NCI-H345 treated with DMSO at 0.1 percent for 48 hours (cell line): ENCODE measurements around the gene CD86.

Source experiments
- DNase-seq: peaks from one replicate; lab custom pipeline; 2025; ENCODE audit not compliant: unreplicated experiment; lab: John Stamatoyannopoulos, UW

CD86 gene

DNA sequence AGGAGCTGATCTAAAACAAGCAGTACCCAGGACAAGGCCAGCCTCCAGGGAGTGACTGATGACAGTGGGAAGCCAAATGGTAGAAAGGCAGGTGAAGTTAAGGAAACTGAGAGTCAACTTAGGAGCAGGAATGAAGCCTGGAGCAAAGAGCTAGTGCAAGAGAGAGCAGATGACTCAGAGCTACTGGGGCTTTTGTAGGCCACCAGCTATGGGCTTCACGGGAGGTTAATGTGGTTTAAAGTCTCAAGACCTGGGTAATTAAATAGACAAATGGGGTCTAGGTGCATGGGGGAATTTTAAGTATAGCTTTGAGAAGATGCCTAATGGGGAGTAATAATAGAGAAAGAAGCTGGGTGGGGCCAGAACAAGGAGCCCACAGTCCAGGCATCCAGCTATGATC is 3.1 kb downstream of the CD86 start:
- DNase-seq, result no peak

GRCh38 chr3:122060040-122060698 is 5.0 kb downstream of the CD86 start:
- DNase-seq, result no peak

- DNase-seq, result no peak
These were observed 8.7 kb downstream of the CD86 start for GRCh38 chr3:122063908-122064307.

GRCh38 chr3:122064326-122064725 is 9.2 kb downstream of the CD86 start:
- DNase-seq, result no peak

- no peak for DNase-seq
These were observed 11.4 kb downstream of the CD86 start for GRCh38 chr3:122066331-122067213.

DNA sequence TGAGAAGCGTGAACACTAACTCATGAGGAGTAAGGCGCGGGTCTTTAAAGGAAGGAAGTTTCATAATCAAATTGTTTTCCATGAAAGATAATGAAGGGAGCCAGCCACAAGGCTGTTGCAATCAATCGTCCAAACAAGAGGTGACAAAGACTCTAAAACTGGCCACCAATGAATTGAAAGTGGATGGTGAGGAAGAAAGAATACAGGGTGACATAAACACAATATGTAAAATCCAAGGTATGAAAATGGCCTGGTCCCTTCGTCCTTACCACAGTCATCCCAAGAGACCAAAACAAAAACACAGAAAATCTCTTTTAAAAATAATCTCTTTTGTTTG is 12.0 kb downstream of the CD86 start:
- DNase-seq, result no peak

- no peak for DNase-seq
These were observed 12.6 kb downstream of the CD86 start for GRCh38 chr3:122067588-122068240.

GRCh38 chr3:122074621-122075265 is 19.6 kb downstream of the CD86 start:
- DNase-seq, result no peak

- no peak for DNase-seq
These were observed 21.5 kb downstream of the CD86 start for GRCh38 chr3:122076491-122077292.

DNA sequence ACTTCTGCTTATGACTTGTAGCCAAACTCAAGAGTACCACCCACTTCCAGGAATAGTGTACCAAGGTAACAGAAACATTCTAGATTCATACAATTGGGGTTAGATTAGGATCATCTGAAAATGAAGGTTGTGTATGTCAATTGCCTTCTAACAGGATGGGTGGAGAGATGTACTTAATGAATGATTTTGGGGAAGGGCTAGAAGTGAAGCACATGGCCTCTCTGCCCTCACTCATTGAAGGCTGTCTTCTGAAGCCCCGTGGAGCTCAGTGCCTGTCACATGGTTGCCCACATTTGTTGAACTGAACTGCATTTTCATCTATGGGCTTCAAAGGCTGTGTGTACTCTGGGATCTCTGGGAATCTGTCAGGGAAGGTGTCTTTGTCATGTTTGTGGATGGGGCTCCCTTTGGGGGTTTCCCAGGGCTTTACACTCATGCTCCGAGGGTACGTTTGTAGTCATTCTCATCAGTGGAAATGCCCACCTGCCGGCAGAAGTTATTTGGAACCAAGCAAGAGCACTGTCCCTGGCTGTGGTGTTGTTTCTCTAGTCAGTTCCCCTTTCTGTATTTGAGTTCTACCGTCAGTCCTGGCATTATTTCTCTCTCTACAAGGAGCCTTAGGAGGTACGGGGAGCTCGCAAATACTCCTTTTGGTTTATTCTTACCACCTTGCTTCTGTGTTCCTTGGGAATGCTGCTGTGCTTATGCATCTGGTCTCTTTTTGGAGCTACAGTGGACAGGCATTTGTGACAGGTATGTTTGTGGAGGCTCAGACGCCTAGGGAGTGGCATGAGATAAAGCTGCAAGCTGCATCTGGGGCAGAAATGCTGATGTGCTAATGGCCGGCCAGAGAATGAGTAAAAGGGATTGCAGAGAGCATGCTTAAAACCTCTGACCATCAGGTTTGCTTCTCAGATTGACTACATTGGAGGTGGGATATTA is 22.4 kb downstream of the CD86 start:
- DNase-seq, result no peak

DNA sequence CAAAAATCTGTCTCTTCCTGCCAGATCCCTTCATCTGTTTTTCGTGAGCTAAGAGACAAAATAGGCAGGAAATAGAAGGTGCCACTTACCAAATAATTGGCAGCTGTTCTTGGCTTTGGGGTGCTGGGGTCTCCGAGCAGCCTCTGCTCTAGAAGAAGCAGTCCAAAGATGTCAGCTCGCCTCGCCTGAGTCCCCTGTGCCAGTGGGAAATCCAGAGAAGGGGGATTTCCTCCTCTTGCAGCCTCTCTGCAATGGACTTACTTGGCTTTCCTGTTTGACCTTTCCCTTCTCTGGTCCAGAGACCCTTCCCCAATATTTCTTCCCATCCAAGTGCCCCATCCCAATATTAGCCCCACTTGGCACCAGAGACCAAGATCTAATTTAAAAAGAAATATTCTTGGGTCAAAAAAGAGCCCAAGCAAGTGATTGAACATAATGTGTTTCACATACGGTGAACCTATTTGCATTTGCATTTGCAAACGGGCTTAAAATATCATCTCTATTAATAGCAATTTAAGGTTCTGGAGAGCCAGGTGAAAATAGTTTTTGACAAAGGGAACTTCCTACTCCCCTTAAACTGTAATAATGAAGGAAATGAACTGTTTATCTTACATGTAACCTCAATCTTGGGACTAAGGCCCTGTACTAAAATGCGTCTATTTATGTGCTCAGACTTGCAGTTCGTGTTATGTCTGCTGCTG is 23.2 kb downstream of the CD86 start:
- no peak for DNase-seq

DNA sequence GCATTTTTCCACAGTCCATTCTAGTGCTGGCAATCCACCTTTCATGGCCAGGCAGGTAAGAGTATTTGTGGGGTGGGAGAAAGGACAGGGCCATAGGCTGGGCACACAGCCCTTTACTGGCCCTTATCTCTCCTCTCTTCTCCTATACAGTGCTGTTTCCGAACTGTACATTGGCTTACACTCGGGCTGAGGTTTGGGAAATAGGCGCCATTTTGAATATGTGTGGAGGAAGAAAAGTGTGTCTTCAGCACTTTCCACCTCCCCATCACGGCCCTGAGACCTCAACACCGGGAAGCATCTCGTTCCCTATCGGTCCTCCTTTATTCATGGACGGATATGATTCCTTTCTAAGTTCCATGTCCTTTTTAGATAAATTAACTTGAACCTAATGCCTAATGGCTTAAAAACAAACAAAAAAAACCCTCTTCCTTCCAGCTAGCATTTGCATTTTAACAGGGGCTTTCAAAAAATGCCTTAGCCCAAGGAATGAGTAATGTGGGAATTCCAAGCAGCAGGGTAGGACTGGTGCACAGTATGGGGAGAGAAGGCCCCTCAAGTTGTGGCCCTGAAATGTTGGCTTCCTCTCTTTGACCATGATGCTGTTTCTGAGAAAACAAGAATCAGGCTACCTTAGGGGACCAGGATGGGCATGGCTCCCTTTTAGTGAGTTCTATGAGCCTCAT is 24.5 kb downstream of the CD86 start:
- no peak for DNase-seq

DNA sequence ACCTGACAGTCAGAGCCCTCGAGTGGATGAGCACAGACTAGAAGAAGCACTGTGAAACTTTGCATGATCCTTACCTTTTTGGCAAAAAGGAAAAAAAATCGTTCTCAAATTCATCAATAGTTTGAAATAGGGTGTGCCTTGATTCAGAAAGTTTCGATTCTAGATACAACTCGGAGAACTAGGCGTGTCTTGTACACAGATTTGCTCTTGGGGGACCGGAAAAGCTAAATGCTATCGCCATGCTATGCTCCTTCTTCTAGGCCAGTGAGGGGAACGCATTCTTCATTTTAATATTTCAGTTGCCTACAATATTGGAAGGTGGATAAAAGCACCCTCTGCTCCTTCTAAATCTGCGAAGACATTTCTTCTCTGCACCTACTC is 25.0 kb downstream of the CD86 start:
- no peak for DNase-seq

GRCh38 chr3:122081543-122082247 is 26.5 kb downstream of the CD86 start:
- DNase-seq, result no peak

GRCh38 chr3:122082357-122082756 is 27.2 kb downstream of the CD86 start:
- no peak for DNase-seq

DNA sequence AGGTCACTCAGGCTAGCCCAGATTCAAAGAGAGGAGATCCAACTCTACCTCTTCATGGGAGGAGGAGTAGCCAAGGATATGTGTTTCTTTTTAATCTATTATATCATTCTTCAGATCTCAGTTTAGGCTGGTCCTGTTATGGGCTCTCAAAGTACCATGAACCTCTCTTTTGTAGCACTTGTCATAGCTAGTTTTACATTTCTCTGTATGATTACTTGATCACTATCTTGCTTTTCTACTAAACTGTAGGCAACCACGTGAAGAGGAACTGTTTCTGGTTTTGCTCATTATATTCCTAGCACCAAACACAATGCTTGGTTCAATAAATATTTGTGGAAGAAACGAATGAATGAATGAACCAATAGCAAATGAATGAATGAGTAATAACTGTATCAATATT is 29.6 kb downstream of the CD86 start:
- no peak for DNase-seq

DNA sequence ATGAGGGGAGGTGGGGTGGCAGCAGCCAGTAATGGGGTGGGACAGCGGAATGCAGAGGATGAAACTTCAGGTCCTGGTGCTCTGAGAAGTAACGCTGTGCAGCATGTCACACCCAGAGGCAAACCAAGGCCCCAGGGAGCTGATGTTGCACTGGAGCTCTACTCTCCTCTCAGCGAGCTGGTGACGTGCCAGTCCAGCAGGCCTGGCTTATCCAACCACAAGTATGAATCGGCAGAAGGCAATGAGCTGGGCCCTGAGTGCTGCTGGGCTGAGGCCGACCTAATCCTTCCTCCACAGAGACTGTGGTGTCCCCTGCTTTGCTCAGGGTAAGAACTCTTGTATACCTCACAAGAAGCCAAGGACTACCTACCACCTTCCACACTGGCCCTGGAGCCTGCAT is 30.5 kb downstream of the CD86 start:
- no peak for DNase-seq

GRCh38 chr3:122088531-122088930 is 33.4 kb downstream of the CD86 start:
- DNase-seq, result no peak
